Mononuclear cell (primary cell): ENCODE data around the gene APC. TPM values are rescaled to one million over a fixed set of nuclear protein-coding genes. Genes with fewer than 3 reads are reported as not detected.
"Not testable (repeated sequence)": the region's sequence is repeated elsewhere in the genome, so short reads cannot be mapped to it uniquely, and the experiment has no call there.

Experiments used
- H3K27me3 ChIP-seq: 2 replicates; pipeline ENCODE4 v1.6.0; 2011; ENCODE audit warnings: low read length, control low read depth; ENCODE audit not compliant: insufficient read depth
- H3K4me1 ChIP-seq: 2 replicates; pipeline ENCODE4 v1.5.1; 2011; ENCODE audit warnings: mild to moderate bottlenecking, low read length, control low read depth; ENCODE audit not compliant: insufficient read depth
- H3K4me3 ChIP-seq: 2 replicates; pipeline ENCODE4 v1.5.1; 2011; ENCODE audit warnings: mild to moderate bottlenecking, low read length, moderate library complexity
- H3K9me3 ChIP-seq: 2 replicates; pipeline ENCODE4 v1.5.1; 2011; ENCODE audit warnings: low read depth, mild to moderate bottlenecking, control low read depth, low read length
- total RNA-seq: library from RNA; depleted of rRNA; stranded (reverse); fragments of >200 nt; gene quantifications from one replicate; pipeline ENCODE4 v1.2.3, GENCODE V29; 2012

The APC gene
- total RNA-seq, 1 donor: 48.3 TPM

- no peaks in the 10 kb centered on the region for H3K9me3 ChIP-seq
- H3K4me1 ChIP-seq: peaks cover 11% of the 10 kb centered on the region
- no peak overlapping the region for H3K4me3 ChIP-seq
- H3K27me3 ChIP-seq: no peaks in the 10 kb centered on the region
Observed at GRCh38 chr5:112869948-112870347, 132.3 kb downstream of the APC start.

- Histone ChIP-seq H3K4me3 (no peak overlapping the region), H3K9me3 (no peaks in the 10 kb centered on the region), H3K27me3 (no peaks in the 10 kb centered on the region), H3K4me1 (peaks cover 11% of the 10 kb centered on the region)
Observed at GRCh38 chr5:112870966-112871365, 133.3 kb downstream of the APC start.

- no peak overlapping the region for H3K4me3 ChIP-seq
- no peaks in the 10 kb centered on the region for H3K27me3 ChIP-seq
- no peaks in the 10 kb centered on the region for H3K9me3 ChIP-seq
- peaks cover 12% of the 10 kb centered on the region for H3K4me1 ChIP-seq
Observed at GRCh38 chr5:112876362-112876761, 138.7 kb downstream of the APC start.

- Histone ChIP-seq H3K9me3 (no peaks in the 10 kb centered on the region), H3K4me3 (no peak overlapping the region), H3K4me1 (peaks cover 12% of the 10 kb centered on the region), H3K27me3 (no peaks in the 10 kb centered on the region)
Observed at GRCh38 chr5:112878101-112878500, 140.4 kb downstream of the APC start.

- Histone ChIP-seq H3K9me3 (no peaks in the 10 kb centered on the region), H3K4me1 (peaks cover 11% of the 10 kb centered on the region), H3K4me3 (no peak overlapping the region), H3K27me3 (no peaks in the 10 kb centered on the region)
Observed at GRCh38 chr5:112878760-112879159, 141.1 kb downstream of the APC start.

GRCh38 chr5:112880219-112880964 is 142.7 kb downstream of the APC start:
- peaks cover 8% of the 10 kb centered on the region for H3K4me1 ChIP-seq
- H3K9me3 ChIP-seq: no peaks in the 10 kb centered on the region
- no peak overlapping the region for H3K4me3 ChIP-seq
- H3K27me3 ChIP-seq: no peaks in the 10 kb centered on the region

- Histone ChIP-seq H3K4me1 (peaks cover 13% of the 10 kb centered on the region), H3K9me3 (no peaks in the 10 kb centered on the region), H3K4me3 (no peak overlapping the region), H3K27me3 (no peaks in the 10 kb centered on the region)
Observed at GRCh38 chr5:112883192-112883591, 145.5 kb downstream of the APC start.

- Histone ChIP-seq H3K27me3 (no peaks in the 10 kb centered on the region), H3K4me3 (no peak overlapping the region), H3K4me1 (peaks cover 5% of the 10 kb centered on the region), H3K9me3 (no peaks in the 10 kb centered on the region)
Observed at GRCh38 chr5:112885001-112885400, 147.3 kb downstream of the APC start.

GRCh38 chr5:112886975-112887374 is 149.3 kb downstream of the APC start:
- H3K9me3 ChIP-seq: no peaks in the 10 kb centered on the region
- H3K27me3 ChIP-seq: no peaks in the 10 kb centered on the region
- H3K4me1 ChIP-seq: peaks cover 5% of the 10 kb centered on the region
- H3K4me3 ChIP-seq: no peak overlapping the region

GRCh38 chr5:112892066-112892465 is 154.4 kb downstream of the APC start:
- H3K4me3 ChIP-seq, H3K9me3 ChIP-seq, H3K4me1 ChIP-seq, H3K27me3 ChIP-seq: not testable (repeated sequence)

GRCh38 chr5:112892776-112893175 is 155.1 kb downstream of the APC start:
- Histone ChIP-seq H3K4me1 (no peaks in the 10 kb centered on the region), H3K27me3 (no peaks in the 10 kb centered on the region), H3K4me3 (no peak overlapping the region), H3K9me3 (no peaks in the 10 kb centered on the region)

- no peak overlapping the region for H3K4me3 ChIP-seq
- H3K4me1 ChIP-seq: no peaks in the 10 kb centered on the region
- no peaks in the 10 kb centered on the region for H3K27me3 ChIP-seq
- H3K9me3 ChIP-seq: no peaks in the 10 kb centered on the region
Observed at GRCh38 chr5:112895682-112896081, 158.0 kb downstream of the APC start.

Other genes starting within 250 kb of the APC start
- gene SRP19, start 123.4 kb downstream of the APC start, total RNA-seq: 63.2 TPM
- 13.1 TPM for gene REEP5, start 184.3 kb downstream of the APC start, total RNA-seq
- gene DCP2, start 238.9 kb downstream of the APC start, total RNA-seq: 101 TPM